IMR-90 (cell line): Measurements from ENCODE around the gene AUTS2. TPM values are rescaled to one million over a fixed set of nuclear protein-coding genes. Genes with fewer than 3 reads are reported as not detected.

ENCODE experiments used
- ATAC-seq: fragments of 200-7000 bp; cut with Tn5 transposase; 2 replicates; pipeline ENCODE4 v1.9.1; 2020; ENCODE audit warnings: low read depth, mild to moderate bottlenecking, moderate library complexity
- BruUV-seq: library from RNA; stranded (reverse); fragments of 400-500 nt; replicated peaks from 2 replicates; lab custom pipeline; 2021; lab: Mats Ljungman, UMichigan
- CTCF ChIA-PET: fragments of 300-600 bp; formaldehyde crosslinking; extraction: SDS; loops from one replicate; lab custom pipeline; 2021; ENCODE audit warnings: antibody characterized with exemption; lab: Yijun Ruan, JAX
- POLR2A ChIA-PET: fragments of 300-600 bp; sonication (Branson Sonifier 250); formaldehyde crosslinking; loops from one replicate; lab custom pipeline; 2022; ENCODE audit warnings: antibody characterized with exemption; ENCODE audit not compliant: unreplicated experiment; lab: Charles Lee
- DNase-seq: peaks from one replicate; pipeline ENCODE4 v3.0.0; 2013
- H2AFZ ChIP-seq: replicated peaks from 2 replicates; pipeline ENCODE3; 2013; ENCODE audit warnings: low read length, mild to moderate bottlenecking; ENCODE audit not compliant: poor library complexity
- H2AK5ac ChIP-seq: 2 replicates; pipeline ENCODE4 v1.6.1; 2013; ENCODE audit warnings: low read depth, low read length, inconsistent platforms
- H2AK9ac ChIP-seq: replicated peaks from 2 replicates; pipeline ENCODE3; 2013; ENCODE audit warnings: mild to moderate bottlenecking, low read depth, low read length, moderate library complexity; ENCODE audit not compliant: poor library complexity
- H2BK120ac ChIP-seq: 2 replicates; pipeline ENCODE4 v1.6.1; 2013; ENCODE audit warnings: low read depth, low read length, inconsistent platforms
- H2BK15ac ChIP-seq: 3 replicates; pipeline ENCODE4 v1.6.1; 2013; ENCODE audit warnings: low read depth, low read length, inconsistent platforms
- H2BK20ac ChIP-seq: 2 replicates; pipeline ENCODE4 v1.6.1; 2013; ENCODE audit warnings: low read depth, mild to moderate bottlenecking, inconsistent platforms, low read length, moderate library complexity
- H2BK5ac ChIP-seq: 2 replicates; pipeline ENCODE4 v1.6.1; 2013; ENCODE audit warnings: mild to moderate bottlenecking, low read depth, low read length, inconsistent platforms; ENCODE audit not compliant: poor library complexity, severe bottlenecking
- H3K14ac ChIP-seq: replicated peaks from 2 replicates; pipeline ENCODE4 v1.6.1; 2013; ENCODE audit warnings: low read depth, low read length, inconsistent platforms
- H3K18ac ChIP-seq: 2 replicates; pipeline ENCODE4 v1.6.1; 2013; ENCODE audit warnings: low read depth, low read length, control low read depth
- H3K23ac ChIP-seq: 2 replicates; pipeline ENCODE4 v1.6.1; 2013; ENCODE audit warnings: low read depth, low read length, inconsistent platforms
- H3K27ac ChIP-seq: 2 replicates; pipeline ENCODE4 v1.5.1; 2013; ENCODE audit warnings: mild to moderate bottlenecking, control low read depth, low read length; ENCODE audit not compliant: insufficient read depth
- H3K27me3 ChIP-seq: 2 replicates; pipeline ENCODE4 v1.6.1; 2013; ENCODE audit warnings: low read length; ENCODE audit not compliant: control insufficient read depth, insufficient read depth
- H3K36me3 ChIP-seq: 2 replicates; pipeline ENCODE4 v1.6.1; 2013; ENCODE audit warnings: low read length, mixed read lengths; ENCODE audit not compliant: control insufficient read depth, insufficient read depth
- H3K4ac ChIP-seq: 2 replicates; pipeline ENCODE4 v1.6.1; 2013; ENCODE audit warnings: low read depth, low read length, inconsistent platforms
- H3K4me1 ChIP-seq: 2 replicates; pipeline ENCODE4 v1.6.1; 2013; ENCODE audit warnings: low read length, mixed read lengths; ENCODE audit not compliant: control insufficient read depth, insufficient read depth
- H3K4me2 ChIP-seq: 2 replicates; pipeline ENCODE4 v1.6.1; 2013; ENCODE audit warnings: low read depth, mild to moderate bottlenecking, control low read depth, low read length, moderate library complexity
- H3K4me3 ChIP-seq: 2 replicates; pipeline ENCODE4 v1.5.1; 2013; ENCODE audit warnings: low read depth, mild to moderate bottlenecking, control low read depth, low read length, moderate library complexity; ENCODE audit not compliant: insufficient read depth
- H3K56ac ChIP-seq: 2 replicates; pipeline ENCODE4 v1.6.1; 2013; ENCODE audit warnings: low read length, inconsistent platforms; ENCODE audit not compliant: insufficient read depth; ENCODE audit errors: extremely low read depth
- H3K79me1 ChIP-seq, 2 experiments: 2 replicates each; pipeline ENCODE4 v1.6.1; 2013; ENCODE audit warnings: low read length in 2 of 2, inconsistent platforms in 1 of 2, low read depth in 1 of 2
- H3K9ac ChIP-seq: 2 replicates; pipeline ENCODE4 v1.6.1; 2013; ENCODE audit warnings: low read depth, low read length, control low read depth
- H3K9me1 ChIP-seq: 2 replicates; pipeline ENCODE4 v1.6.1; 2013; ENCODE audit warnings: low read length, inconsistent platforms; ENCODE audit not compliant: insufficient read depth
- H3K9me3 ChIP-seq: 2 replicates; pipeline ENCODE4 v1.6.1; 2013; ENCODE audit warnings: low read length; ENCODE audit not compliant: control insufficient read depth, insufficient read depth
- H4K20me1 ChIP-seq: 2 replicates; pipeline ENCODE4 v1.6.1; 2013; ENCODE audit warnings: low read length, inconsistent platforms; ENCODE audit not compliant: insufficient read depth
- H4K5ac ChIP-seq: 2 replicates; pipeline ENCODE4 v1.6.1; 2013; ENCODE audit warnings: mild to moderate bottlenecking, low read depth, low read length, control low read depth
- H4K8ac ChIP-seq, 2 experiments: 2 replicates each; pipeline ENCODE4 v1.6.1; 2013; ENCODE audit warnings: low read depth in 2 of 2, low read length in 2 of 2, control low read depth in 1 of 2, inconsistent platforms in 1 of 2
- H4K91ac ChIP-seq: 2 replicates; pipeline ENCODE4 v1.6.1; 2013; ENCODE audit warnings: low read depth, low read length, inconsistent platforms; ENCODE audit not compliant: insufficient read depth
- CEBPB ChIP-seq: IDR thresholded peaks from 2 replicates; pipeline ENCODE4 v1.6.1; 2012; ENCODE audit warnings: low read depth, low read length, improper control_type of control experiment
- CHD1 ChIP-seq: IDR thresholded peaks from 2 replicates; pipeline ENCODE4 v1.6.1; 2012; ENCODE audit warnings: low read depth, low read length, improper control_type of control experiment
- CTCF ChIP-seq: conservative IDR thresholded peaks from 2 replicates; pipeline ENCODE4 v1.5.1; 2012; ENCODE audit warnings: mild to moderate bottlenecking, low read depth, low read length, improper control_type of control experiment
- FOS ChIP-seq: fragments of 150-350 bp; IDR thresholded peaks from 2 replicates; pipeline ENCODE4 v1.6.1; 2016; ENCODE audit warnings: low read depth, low read length
- MAFK ChIP-seq: IDR thresholded peaks from 2 replicates; pipeline ENCODE4 v1.6.1; 2012; ENCODE audit warnings: low read depth, low read length, improper control_type of control experiment
- MAZ ChIP-seq: IDR thresholded peaks from 2 replicates; pipeline ENCODE4 v1.6.1; 2012; ENCODE audit warnings: low read depth, mild to moderate bottlenecking, low read length, improper control_type of control experiment, moderate library complexity, borderline replicate concordance
- NFE2L2 ChIP-seq: fragments of 150-350 bp; IDR thresholded peaks from 2 replicates; pipeline ENCODE4 v1.6.1; 2016; ENCODE audit warnings: low read depth, mild to moderate bottlenecking, low read length
- POLR2A ChIP-seq: IDR thresholded peaks from 2 replicates; pipeline ENCODE4 v1.6.1; 2012; ENCODE audit warnings: mild to moderate bottlenecking, low read depth, low read length
- RAD21 ChIP-seq: IDR thresholded peaks from 2 replicates; pipeline ENCODE4 v1.6.1; 2012; ENCODE audit warnings: low read length, improper control_type of control experiment
- RCOR1 ChIP-seq: IDR thresholded peaks from 2 replicates; pipeline ENCODE4 v1.6.1; 2012; ENCODE audit warnings: mild to moderate bottlenecking, low read length, improper control_type of control experiment; ENCODE audit not compliant: insufficient replicate concordance
- SMC3 ChIP-seq: fragments of 150-350 bp; IDR thresholded peaks from 2 replicates; pipeline ENCODE4 v1.6.1; 2016; ENCODE audit warnings: low read depth, mild to moderate bottlenecking, antibody characterized with exemption, low read length, moderate library complexity
- WGBS, 2 experiments: methylation state at CpG; one replicate each; pipeline versions ENCODE4 v1.1.5 to v1.1.7; 2013; ENCODE audit warnings: missing lambda C conversion rate in 2 of 2; ENCODE audit not compliant: insufficient read length in 1 of 2; ENCODE audit errors: extremely low coverage in 2 of 2; 5-methylcytosine and 5-hydroxymethylcytosine counted together
- dilution Hi-C: fragments of 300-500 bp; cut with HindIII; formaldehyde crosslinking; loops from one replicate; pipeline ENCODE4 v1.14.3; 2018; ENCODE audit warnings: low sequenced_read_pairs; ENCODE audit not compliant: unreplicated experiment
- in situ Hi-C: fragments of 300-500 bp; cut with MboI; formaldehyde crosslinking; loops from 3 replicates; pipeline ENCODE4 v1.14.3; 2019; ENCODE audit warnings: low sequenced_read_pairs, inconsistent platforms, mixed read lengths
- intact Hi-C: fragments of 100-400 bp; cut with micrococcal nuclease; formaldehyde crosslinking; loops from 2 replicates; pipeline ENCODE4 v1.10.0; 2022
- polyA plus RNA-seq, 3 experiments: library from polyadenylated mRNA; depleted of rRNA; stranded (reverse); fragments of >200 nt; gene quantifications; 2 replicates each; pipeline ENCODE4 v1.2.3, GENCODE V29; 2012; ENCODE audit warnings: low replicate concordance in 1 of 3
- total RNA-seq: library from RNA; depleted of rRNA; stranded (reverse); fragments of >200 nt; gene quantifications from 2 replicates; pipeline ENCODE4 v1.2.3, GENCODE V29; 2012
- TF ChIP-seq, protein P1 (sequence below): fragments of 150-350 bp; IDR thresholded peaks from 2 replicates; pipeline ENCODE4 v1.6.1; 2016; ENCODE audit warnings: low read depth, mild to moderate bottlenecking, low read length, moderate library complexity, borderline replicate concordance
- TF ChIP-seq, protein P2 (sequence below): fragments of 150-350 bp; IDR thresholded peaks from 2 replicates; pipeline ENCODE4 v1.6.1; 2017; ENCODE audit warnings: mild to moderate bottlenecking, antibody characterized with exemption, low read length, low read depth

Gene AUTS2
- total and polyA plus RNA-seq, 2 of the 4 experiments (the other 2 are of a cell fraction) = 0.90 to 3.0 TPM

- no peaks in the 10 kb centered on the region for H3K79me1 ChIP-seq
- H2BK20ac ChIP-seq = no peak overlapping the region
- no peak overlapping the region for H2AFZ ChIP-seq
- no peak overlapping the region for H3K14ac ChIP-seq
- H3K56ac ChIP-seq = no peak overlapping the region
- H3K27ac ChIP-seq = no peak overlapping the region
- no peaks in the 10 kb centered on the region for H3K9me3 ChIP-seq
- H4K5ac ChIP-seq = no peak overlapping the region
- in situ Hi-C loops = no loop called here
- no peak overlapping the region for H2AK9ac ChIP-seq
- intact Hi-C loops = no loop called here
- dilution Hi-C loops = no loop called here
- no peak overlapping the region for H2AK5ac ChIP-seq
- H3K18ac ChIP-seq = no peak overlapping the region
- no peaks in the 10 kb centered on the region for H3K36me3 ChIP-seq
- H3K4me2 ChIP-seq = no peak overlapping the region
- no peak overlapping the region for H3K9ac ChIP-seq
- H3K4ac ChIP-seq = no peak overlapping the region
- BruUV-seq = no TSS peak
- H3K9me1 ChIP-seq = no peaks in the 10 kb centered on the region
- POLR2A ChIA-PET = no interaction called here
- DNase-seq (no peak), ATAC-seq (no peak)
- no peak overlapping the region for H4K8ac ChIP-seq
- H3K4me3 ChIP-seq = no peak overlapping the region
- no peak overlapping the region for H2BK15ac ChIP-seq
- CTCF ChIA-PET = no interaction called here
- TF ChIP-seq NFE2L2 (no peak), MAZ (no peak), RAD21 (no peak), FOS (no peak), RCOR1 (no peak), POLR2A (no peak), SMC3 (no peak), CEBPB (no peak), MAFK (no peak), CTCF (no peak), CHD1 (no peak)
- TF ChIP-seq, protein P1, sequence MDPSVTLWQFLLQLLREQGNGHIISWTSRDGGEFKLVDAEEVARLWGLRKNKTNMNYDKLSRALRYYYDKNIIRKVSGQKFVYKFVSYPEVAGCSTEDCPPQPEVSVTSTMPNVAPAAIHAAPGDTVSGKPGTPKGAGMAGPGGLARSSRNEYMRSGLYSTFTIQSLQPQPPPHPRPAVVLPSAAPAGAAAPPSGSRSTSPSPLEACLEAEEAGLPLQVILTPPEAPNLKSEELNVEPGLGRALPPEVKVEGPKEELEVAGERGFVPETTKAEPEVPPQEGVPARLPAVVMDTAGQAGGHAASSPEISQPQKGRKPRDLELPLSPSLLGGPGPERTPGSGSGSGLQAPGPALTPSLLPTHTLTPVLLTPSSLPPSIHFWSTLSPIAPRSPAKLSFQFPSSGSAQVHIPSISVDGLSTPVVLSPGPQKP = no peak
- TF ChIP-seq, protein P2, sequence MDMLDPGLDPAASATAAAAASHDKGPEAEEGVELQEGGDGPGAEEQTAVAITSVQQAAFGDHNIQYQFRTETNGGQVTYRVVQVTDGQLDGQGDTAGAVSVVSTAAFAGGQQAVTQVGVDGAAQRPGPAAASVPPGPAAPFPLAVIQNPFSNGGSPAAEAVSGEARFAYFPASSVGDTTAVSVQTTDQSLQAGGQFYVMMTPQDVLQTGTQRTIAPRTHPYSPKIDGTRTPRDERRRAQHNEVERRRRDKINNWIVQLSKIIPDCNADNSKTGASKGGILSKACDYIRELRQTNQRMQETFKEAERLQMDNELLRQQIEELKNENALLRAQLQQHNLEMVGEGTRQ = no peak
- no peak overlapping the region for H2BK5ac ChIP-seq
- no CpG with 5 or more reads among the region's 10 CpGs for WGBS, 2 experiments
- H3K27me3 ChIP-seq = no peaks in the 10 kb centered on the region
- H3K4me1 ChIP-seq = no peaks in the 10 kb centered on the region
- H3K23ac ChIP-seq = no peak overlapping the region
- no peak overlapping the region for H4K91ac ChIP-seq
- no peaks in the 10 kb centered on the region for H4K20me1 ChIP-seq
- H2BK120ac ChIP-seq = no peak overlapping the region
These were observed 872.5 kb downstream of the AUTS2 start for GRCh38 chr7:70470746-70471145.
